Muscle layer of duodenum (tissue), 2 donors: ENCODE results near the gene C1orf94.

Experiments
- H3K27ac ChIP-seq: one replicate; pipeline ENCODE4 v1.7.0; 2013; ENCODE audit warnings: mild to moderate bottlenecking, low read length
- H3K27me3 ChIP-seq: one replicate; pipeline ENCODE4 v1.7.0; 2013; ENCODE audit warnings: low read depth, mild to moderate bottlenecking, control low read depth, low read length
- H3K36me3 ChIP-seq, 2 donors: one replicate each; pipeline ENCODE4 v1.7.0; 2013; ENCODE audit warnings: low read length in 2 of 2, control low read depth in 1 of 2, mild to moderate bottlenecking in 1 of 2; ENCODE audit not compliant: insufficient read depth in 2 of 2, control insufficient read depth in 1 of 2
- H3K4me1 ChIP-seq, 2 donors: one replicate each; pipeline ENCODE4 v1.7.0; 2013; ENCODE audit warnings: low read length in 2 of 2, mild to moderate bottlenecking in 2 of 2, control low read depth in 1 of 2, moderate library complexity in 1 of 2; ENCODE audit not compliant: insufficient read depth in 2 of 2, control insufficient read depth in 1 of 2
- H3K4me3 ChIP-seq, 2 donors: one replicate each; pipeline ENCODE4 v1.7.0; 2013; ENCODE audit warnings: low read length in 2 of 2, low read depth in 1 of 2, mild to moderate bottlenecking in 1 of 2
- H3K9me3 ChIP-seq, 2 donors: one replicate each; pipeline ENCODE4 v1.7.0; 2013; ENCODE audit warnings: low read length in 2 of 2, control low read depth in 1 of 2, mild to moderate bottlenecking in 1 of 2; ENCODE audit not compliant: control insufficient read depth in 1 of 2
- donor health status: healthy.

Gene C1orf94

DNA sequence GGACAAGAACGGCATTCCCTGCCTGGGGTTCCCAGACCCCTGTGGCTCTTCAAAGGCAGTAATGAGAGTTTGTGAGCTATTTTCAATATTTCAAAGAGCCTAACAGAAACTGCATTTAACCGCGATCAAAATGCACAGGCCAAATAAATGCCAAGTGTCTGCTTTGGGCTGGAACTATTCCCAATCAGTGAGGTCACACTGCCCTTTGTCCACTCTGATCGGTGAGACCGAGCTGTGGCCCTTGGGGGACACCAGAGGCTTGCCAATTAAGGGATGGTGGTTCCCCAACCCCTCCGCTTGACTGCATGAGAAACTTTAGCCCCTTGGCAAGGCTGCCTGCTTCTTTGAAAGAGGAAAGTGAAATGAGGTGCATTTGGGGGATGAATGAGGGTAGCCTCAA lies 31.9 kb upstream of the C1orf94 start:
- Histone ChIP-seq H3K9me3 (no peaks in the 10 kb centered on the region), H3K36me3 (no peaks in the 10 kb centered on the region)

DNA sequence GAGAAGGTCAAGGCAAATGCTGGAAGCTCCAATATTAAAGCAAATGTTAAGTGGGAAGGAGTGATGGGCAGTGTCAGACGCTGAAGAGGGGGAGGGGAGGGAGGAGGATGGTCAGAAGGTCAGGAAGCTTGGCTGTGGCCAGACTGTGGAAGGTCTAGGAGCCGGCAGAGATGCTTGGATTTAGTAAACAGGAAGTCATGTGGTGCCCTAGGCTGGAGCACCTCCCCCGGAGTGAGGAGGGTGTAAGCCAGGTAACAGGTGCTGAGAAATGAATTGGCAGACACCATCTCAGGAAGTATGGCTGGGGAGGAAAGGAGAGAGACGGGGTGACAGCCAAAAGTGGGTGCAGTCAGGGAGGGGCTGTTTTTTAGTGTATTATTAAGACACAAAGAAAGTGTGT lies 29.4 kb upstream of the C1orf94 start:
- Histone ChIP-seq H3K4me1 (no peaks in the 10 kb centered on the region), H3K4me3 (no peak overlapping the region), H3K27ac (no peak overlapping the region), H3K36me3 (no peaks in the 10 kb centered on the region), H3K9me3 (no peaks in the 10 kb centered on the region), H3K27me3 (no peaks in the 10 kb centered on the region)

More for the DNA sequence above, 31.9 kb upstream of the C1orf94 start:
- Histone ChIP-seq H3K4me3 (no peak overlapping the region), H3K4me1 (no peaks in the 10 kb centered on the region), H3K27me3 (no peaks in the 10 kb centered on the region), H3K27ac (no peak overlapping the region)

DNA sequence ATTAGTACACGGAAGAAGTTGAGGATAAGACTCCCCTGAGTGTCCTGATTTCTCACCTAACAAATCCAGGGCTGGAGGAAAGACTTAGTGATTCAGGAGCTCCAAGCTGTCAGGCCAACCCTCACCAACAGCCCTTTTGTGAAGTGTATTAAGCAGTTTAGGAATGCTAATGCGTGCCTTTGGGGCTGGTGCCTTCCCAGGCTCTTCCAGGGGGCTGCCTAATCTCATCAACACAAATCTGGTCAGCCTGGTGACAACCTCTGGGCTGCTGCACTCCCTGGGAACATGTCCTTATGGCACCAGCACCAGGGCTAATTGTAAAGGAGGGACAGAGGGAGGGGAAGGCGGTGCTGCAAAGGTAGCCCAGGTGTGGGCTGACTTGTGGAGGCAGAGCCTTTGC lies 27.2 kb upstream of the C1orf94 start:
- Histone ChIP-seq H3K9me3 (no peaks in the 10 kb centered on the region), H3K4me3 (no peak overlapping the region), H3K27me3 (no peaks in the 10 kb centered on the region), H3K4me1 (no peaks in the 10 kb centered on the region), H3K36me3 (no peaks in the 10 kb centered on the region), H3K27ac (no peak overlapping the region)

DNA sequence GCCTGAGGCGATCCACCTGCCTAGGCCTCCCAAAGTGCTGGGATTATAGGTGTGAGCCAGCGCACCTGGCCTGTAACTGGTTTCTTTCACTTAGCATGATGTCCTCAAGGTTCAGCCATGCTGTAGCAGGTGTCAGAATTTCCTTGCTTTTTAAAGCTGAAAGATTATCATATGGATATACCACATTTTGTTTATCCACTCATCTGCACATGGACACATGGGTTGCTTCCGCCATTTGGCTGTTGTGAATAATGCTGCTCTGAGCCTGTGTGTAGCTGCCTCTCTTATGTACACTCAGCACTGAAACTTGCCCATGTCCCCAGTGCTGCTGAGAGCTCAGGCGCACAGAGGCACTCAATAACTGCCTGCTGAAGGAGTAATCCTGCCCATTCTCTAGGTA lies 23.5 kb upstream of the C1orf94 start:
- Histone ChIP-seq H3K4me1 (no peaks in the 10 kb centered on the region), H3K9me3 (no peaks in the 10 kb centered on the region), H3K27ac (no peak overlapping the region), H3K27me3 (no peaks in the 10 kb centered on the region), H3K36me3 (no peaks in the 10 kb centered on the region), H3K4me3 (no peak overlapping the region)

DNA sequence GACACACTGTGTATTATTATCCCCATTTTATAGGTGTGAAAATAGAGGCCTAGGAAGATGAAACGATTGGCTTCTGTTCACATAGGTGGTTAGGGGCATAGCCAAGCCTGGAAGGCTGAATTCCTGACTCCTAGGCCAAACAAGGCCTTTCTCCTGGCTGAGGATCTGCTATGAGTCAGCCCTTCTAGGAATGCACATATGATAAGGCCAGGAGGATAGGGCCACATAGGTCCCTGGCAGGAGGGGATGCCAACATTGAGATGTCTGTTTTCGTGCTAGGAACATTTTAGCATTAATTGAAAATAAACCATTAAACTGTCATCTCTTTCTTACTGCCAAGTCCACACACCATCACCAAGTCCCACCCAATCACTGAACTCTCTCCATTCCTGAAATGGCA lies 20.8 kb upstream of the C1orf94 start:
- H3K27me3 ChIP-seq, result no peaks in the 10 kb centered on the region
- H3K36me3 ChIP-seq, result no peaks in the 10 kb centered on the region
- H3K4me3 ChIP-seq, result no peak overlapping the region
- no peak overlapping the region for H3K27ac ChIP-seq
- no peaks in the 10 kb centered on the region for H3K4me1 ChIP-seq
- H3K9me3 ChIP-seq, result no peaks in the 10 kb centered on the region

DNA sequence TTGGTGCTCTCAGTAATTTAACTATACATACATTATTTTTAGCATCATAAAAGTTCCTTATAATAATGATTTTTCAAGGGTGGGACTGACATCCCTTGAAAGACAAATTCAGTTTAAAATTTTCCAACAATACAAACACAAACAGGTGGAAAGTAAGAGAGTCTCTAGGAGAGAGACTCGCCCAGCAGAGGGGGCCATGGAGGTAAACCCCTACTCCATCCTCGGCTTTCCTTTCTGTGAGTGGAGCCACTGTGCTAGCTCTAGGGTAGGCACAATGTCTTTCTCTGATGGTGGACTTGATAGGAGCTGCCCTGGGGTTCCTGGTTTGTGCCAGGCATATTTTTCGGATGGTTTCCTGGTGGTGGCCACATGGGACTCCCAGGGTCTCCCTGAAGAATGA lies 20.0 kb upstream of the C1orf94 start:
- no peaks in the 10 kb centered on the region for H3K27me3 ChIP-seq
- no peak overlapping the region for H3K4me3 ChIP-seq

DNA sequence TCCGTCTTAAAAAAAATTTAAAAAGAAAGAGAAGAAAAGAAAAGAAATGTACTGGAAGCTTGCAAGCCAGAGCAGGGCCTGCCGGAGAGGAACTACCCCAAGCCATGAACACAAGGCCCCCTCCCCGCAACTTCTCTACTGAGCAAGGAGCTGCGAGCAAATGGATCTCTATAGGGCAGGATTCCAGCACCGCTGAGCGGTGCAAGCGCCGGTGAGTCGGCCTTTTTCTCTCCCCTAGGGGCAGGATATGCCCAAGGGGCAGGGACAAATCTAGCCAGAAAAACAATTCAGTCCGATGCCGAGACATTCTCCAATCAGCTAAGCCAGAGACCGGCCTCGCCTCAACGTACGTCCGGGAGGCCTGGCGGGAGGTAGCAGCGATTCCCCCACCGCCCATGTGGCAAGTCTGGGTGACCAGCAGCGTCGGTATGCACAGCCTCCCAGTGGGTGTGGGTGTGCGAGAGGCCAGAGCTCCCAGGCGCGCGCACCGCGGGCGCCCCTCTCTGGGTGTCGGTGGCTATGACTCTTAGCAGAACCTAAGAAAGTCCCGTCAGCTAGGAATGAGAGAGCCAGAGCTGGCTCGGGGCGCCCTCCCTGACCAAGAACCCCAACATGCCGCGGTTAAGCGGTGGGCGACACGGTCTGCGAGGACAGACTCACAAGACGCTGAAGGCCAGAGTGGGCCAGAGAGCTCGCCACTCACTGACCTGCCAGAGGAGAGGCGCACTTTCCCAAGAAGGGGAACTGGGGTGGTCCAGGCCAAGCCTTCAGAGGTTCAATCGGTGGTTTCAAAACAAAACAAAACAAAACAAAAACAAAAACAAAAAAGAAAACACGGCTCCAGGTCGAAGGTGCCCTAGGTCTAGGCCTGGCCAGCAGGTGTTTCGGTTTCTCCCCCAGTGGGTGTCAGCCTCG lies 13.6 kb upstream of the C1orf94 start:
- Histone ChIP-seq H3K9me3 (no peaks in the 10 kb centered on the region), H3K27me3 (peaks cover 30% of the 10 kb centered on the region), H3K36me3 (no peaks in the 10 kb centered on the region), H3K4me3 (peak overlapping the region; percentile 43 to 71), H3K27ac (no peak overlapping the region), H3K4me1 (peaks cover 0 to 40% of the 10 kb centered on the region in 2 donors)

More for the DNA sequence above, 20.0 kb upstream of the C1orf94 start:
- H3K27ac ChIP-seq, result no peak overlapping the region
- H3K36me3 ChIP-seq, result no peaks in the 10 kb centered on the region
- no peaks in the 10 kb centered on the region for H3K9me3 ChIP-seq
- no peaks in the 10 kb centered on the region for H3K4me1 ChIP-seq

DNA sequence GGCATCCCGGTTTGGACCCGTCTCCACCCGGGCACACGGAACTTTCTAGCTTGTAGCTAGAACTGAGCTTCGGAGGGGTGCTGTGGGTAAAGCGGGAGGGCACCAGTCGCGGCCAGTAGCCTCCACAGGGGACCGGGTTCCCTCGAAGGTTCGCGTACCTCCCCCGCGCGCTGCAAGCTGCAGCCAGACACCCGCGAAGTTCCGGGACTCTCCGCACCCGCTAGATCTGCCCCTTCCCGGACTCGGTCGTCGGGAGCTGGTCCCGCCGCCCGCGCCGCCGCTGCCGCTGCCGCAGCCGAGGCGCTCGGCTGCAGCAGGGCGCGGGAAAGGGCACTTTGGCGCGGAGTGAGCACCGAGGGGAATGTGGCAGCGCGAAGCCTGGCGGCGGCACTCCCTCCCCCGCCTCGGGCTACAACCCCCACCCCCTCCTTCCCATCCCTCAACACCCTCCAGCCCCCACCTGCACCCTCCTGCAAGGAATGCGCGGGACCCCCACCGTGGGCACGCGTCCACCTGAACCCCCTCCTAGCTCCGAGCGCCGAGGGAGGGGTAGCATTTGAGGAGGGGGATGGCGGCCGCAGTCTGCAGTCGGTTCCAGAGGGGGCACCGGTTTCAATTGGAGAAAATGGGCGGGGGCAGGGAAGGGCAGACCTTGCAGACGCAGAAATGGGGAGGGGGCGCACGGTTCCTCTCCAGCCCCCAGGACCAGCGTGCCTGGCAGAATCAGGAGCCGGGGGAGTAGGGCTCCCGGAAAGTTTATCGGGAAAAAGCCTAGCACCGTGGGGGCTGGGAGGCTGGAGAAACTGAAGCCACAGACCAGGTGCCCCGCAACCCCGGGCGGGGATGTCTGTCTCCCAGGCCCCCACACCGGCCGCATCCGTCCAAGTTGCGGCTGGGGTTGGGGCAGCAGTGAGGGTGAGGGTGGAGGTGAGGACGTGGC lies 12.6 kb upstream of the C1orf94 start:
- peak overlapping the region; percentile 43 to 71 for H3K4me3 ChIP-seq
- H3K4me1 ChIP-seq, result peaks cover 0 to 40% of the 10 kb centered on the region in 2 donors
- H3K36me3 ChIP-seq, result no peaks in the 10 kb centered on the region
- H3K27ac ChIP-seq, result no peak overlapping the region
- H3K27me3 ChIP-seq, result peaks cover 30% of the 10 kb centered on the region
- no peaks in the 10 kb centered on the region for H3K9me3 ChIP-seq

DNA sequence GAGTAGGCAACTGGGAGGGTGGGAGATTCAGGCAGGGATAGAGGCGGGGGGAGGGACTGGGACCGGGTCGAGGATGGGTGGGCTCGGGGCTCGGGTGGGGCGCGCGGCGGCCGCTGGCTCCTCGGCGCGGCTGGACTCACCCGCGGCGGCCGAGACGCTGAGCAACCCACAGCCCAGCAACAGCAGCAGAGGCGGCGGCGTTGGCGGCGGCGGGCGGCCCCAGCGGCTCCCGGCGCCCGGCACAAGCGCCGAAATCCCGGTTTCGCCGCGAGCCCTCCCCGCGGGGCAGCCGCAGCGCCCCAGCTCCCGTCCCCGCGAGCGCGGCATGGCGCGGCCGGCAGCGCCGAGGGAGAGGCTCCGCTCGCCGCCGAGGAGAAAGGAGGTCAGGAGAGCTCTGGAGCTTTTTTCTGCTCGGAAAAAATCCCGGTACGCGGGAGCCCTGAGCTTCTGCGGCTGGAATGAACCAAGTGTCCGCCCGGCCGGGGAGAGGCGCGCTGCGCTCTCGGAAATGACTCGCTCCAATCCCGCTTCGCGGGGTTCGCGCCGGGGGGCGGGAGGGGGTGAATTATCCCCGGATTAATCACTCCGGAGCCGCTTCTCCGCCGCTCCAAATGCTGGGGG lies 11.8 kb upstream of the C1orf94 start, which contains the start of gene CSMD2:
Gene CSMD2, minus strand, starts transcription at position 460 of the 621 bp plus-strand sequence. Its CDS starts 133 bp downstream, at position 327.
- Histone ChIP-seq H3K27ac (no peak within 1 kb of the TSS), H3K36me3 (no peaks in the 10 kb centered on the region), H3K27me3 (peaks cover 30% of the 10 kb centered on the region), H3K9me3 (no peaks in the 10 kb centered on the region), H3K4me1 (peaks cover 0 to 40% of the 10 kb centered on the region in 2 donors), H3K4me3 (peak within 1 kb of the TSS; percentile 30 to 71)

DNA sequence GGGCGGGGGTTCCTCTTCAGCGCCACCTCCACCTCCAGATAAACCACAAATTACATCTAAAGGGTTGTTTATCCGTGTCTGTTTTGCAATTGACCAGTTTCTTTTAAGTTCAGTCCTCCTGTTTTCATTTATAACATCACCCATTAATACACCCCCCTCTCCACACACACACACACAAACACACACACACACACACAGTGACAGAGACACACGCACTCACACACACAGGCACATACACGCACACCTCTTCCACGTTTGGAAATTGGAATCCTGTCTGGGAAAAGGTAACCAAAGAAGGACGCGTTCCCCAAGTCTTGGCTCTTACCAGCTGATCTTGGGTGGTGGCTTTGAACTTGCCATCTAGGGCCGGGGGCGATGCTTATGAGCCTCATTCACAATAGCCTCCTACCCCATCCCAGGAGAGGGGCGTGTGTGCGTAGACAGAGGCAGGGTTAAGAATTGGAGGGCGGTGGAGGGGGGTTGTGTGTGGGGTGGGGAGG lies 11.2 kb upstream of the C1orf94 start:
- H3K36me3 ChIP-seq, result no peaks in the 10 kb centered on the region
- no peaks in the 10 kb centered on the region for H3K9me3 ChIP-seq
- peaks cover 0 to 40% of the 10 kb centered on the region in 2 donors for H3K4me1 ChIP-seq
- H3K27ac ChIP-seq, result no peak overlapping the region
- peaks cover 30% of the 10 kb centered on the region for H3K27me3 ChIP-seq
- H3K4me3 ChIP-seq, result peak overlapping the region; percentile 30 to 71
